HFFc6 (cell line): ENCODE measurements around the gene ECHDC1. TPM values are rescaled to one million over a fixed set of nuclear protein-coding genes. Genes with fewer than 3 reads are reported as not detected.
A peak's percentile ranks its signal among the peaks of the same experiment; 100 is the strongest.

Experiments
- DNase-seq: peaks from one replicate; pipeline ENCODE4 v3.0.0-alpha.2; 2018
- H3K27ac Mint-ChIP-seq: 2 replicates; pipeline ENCODE4 v1.8.0; 2020; ENCODE audit warnings: mild to moderate bottlenecking, mixed read lengths
- H3K27me3 Mint-ChIP-seq: 2 replicates; pipeline ENCODE4 v1.8.0; 2021; ENCODE audit warnings: mild to moderate bottlenecking, moderate library complexity, mixed read lengths; ENCODE audit not compliant: insufficient read depth
- H3K36me3 Mint-ChIP-seq: 2 replicates; pipeline ENCODE4 v1.8.0; 2021; ENCODE audit warnings: low read depth, mixed read lengths
- H3K4me1 Mint-ChIP-seq: 2 replicates; pipeline ENCODE4 v1.8.0; 2020; ENCODE audit warnings: low read depth, mixed read lengths
- H3K4me3 Mint-ChIP-seq: 2 replicates; pipeline ENCODE4 v1.8.0; 2020; ENCODE audit warnings: mild to moderate bottlenecking, moderate library complexity, mixed read lengths
- H3K9me3 Mint-ChIP-seq: 2 replicates; pipeline ENCODE4 v1.8.0; 2020; ENCODE audit warnings: mild to moderate bottlenecking, mixed read lengths
- total RNA-seq, 6 experiments: library from RNA; stranded (reverse); fragmentation: NEBNext Ultra II Directional; extraction: Animal tissue kit (Norgen Biotek cat#: 25700); gene quantifications; 2 replicates in 1 of 6; 3 replicates in 5 of 6; pipeline ENCODE4 v1.2.3, GENCODE V29; 2021
- TF ChIP-seq, protein P1 (sequence below): fragments of 200-600 bp; sonication (generic); IDR thresholded peaks from 2 replicates; pipeline ENCODE4 v1.5.0; 2021; ENCODE audit warnings: antibody characterized with exemption, mild to moderate bottlenecking

The ECHDC1 gene
- total RNA-seq, 6 experiments from 2014 or later, result 62.2 to 69.9 (median 65.9) TPM

DNA sequence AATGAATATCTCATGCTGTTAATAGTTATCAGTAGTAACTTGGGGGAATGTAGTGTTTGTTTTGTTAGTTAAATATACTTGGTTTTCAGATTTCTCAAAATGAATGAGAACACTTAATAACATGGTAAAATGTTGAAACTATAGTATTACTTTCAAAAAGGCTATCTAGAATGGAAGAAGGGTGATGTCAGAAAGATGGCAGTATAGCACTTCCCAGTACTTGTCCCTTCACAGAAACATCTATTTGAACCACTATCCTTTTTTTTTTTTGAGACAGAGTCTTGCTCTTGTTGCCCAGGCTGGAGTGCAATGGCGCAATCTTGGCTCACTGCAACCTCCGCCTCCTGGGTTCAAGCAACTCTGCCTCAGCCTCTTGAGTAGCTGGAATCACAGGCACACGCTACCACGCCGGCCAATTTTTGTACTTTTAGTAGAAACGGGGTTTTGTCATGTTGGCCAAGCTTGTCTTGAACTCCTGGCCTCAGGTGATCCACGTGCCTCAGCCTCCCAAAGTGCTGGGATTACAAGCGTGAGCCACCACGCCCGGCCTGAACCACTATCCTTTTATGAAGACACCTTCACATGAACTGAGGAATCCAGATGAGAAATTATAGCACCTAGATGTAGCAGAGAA is 4.7 kb upstream of the ECHDC1 start:
- no peaks in the 10 kb centered on the region; the same call in 1 of the 2 replicates for H3K27me3 Mint-ChIP-seq
- H3K36me3 Mint-ChIP-seq, result peaks cover 20% of the 10 kb centered on the region
- 0 out of 2 replicates have a peak, but pooled peaks cover 6% of the 10 kb centered on the region for H3K4me1 Mint-ChIP-seq
- DNase-seq, result no peak
- H3K9me3 Mint-ChIP-seq, result no peaks in the 10 kb centered on the region
- TF ChIP-seq, protein P1, sequence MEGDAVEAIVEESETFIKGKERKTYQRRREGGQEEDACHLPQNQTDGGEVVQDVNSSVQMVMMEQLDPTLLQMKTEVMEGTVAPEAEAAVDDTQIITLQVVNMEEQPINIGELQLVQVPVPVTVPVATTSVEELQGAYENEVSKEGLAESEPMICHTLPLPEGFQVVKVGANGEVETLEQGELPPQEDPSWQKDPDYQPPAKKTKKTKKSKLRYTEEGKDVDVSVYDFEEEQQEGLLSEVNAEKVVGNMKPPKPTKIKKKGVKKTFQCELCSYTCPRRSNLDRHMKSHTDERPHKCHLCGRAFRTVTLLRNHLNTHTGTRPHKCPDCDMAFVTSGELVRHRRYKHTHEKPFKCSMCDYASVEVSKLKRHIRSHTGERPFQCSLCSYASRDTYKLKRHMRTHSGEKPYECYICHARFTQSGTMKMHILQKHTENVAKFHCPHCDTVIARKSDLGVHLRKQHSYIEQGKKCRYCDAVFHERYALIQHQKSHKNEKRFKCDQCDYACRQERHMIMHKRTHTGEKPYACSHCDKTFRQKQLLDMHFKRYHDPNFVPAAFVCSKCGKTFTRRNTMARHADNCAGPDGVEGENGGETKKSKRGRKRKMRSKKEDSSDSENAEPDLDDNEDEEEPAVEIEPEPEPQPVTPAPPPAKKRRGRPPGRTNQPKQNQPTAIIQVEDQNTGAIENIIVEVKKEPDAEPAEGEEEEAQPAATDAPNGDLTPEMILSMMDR, result no peak
- H3K4me3 Mint-ChIP-seq, result no peak overlapping the region
- H3K27ac Mint-ChIP-seq, result no peak overlapping the region

DNA sequence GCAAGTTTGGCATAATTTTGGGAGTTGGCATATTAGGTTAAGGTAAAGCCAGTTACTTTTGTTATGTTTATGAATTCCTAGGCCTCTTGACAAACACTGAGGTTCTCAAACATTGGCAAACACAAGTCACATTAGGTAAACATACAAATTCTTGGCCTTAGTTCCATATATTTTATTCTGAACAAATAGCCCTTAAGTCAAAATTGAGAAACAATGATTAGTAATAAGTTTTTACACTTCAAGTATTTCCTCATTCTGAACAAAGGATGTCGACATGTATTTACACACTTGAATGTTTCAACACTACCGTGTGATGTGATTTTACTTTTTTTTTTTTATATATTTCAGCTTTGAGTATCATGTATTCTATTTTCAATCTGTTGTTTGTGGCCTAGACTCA is 3.8 kb upstream of the ECHDC1 start:
- Mint-ChIP-seq H3K9me3 (no peaks in the 10 kb centered on the region), H3K36me3 (peaks cover 20% of the 10 kb centered on the region), H3K27ac (no peak overlapping the region), H3K4me3 (no peak overlapping the region), H3K4me1 (0 out of 2 replicates have a peak, but pooled peaks cover 6% of the 10 kb centered on the region), H3K27me3 (no peaks in the 10 kb centered on the region; the same call in 1 of the 2 replicates)
- DNase-seq, result no peak
- TF ChIP-seq, protein P1, result no peak

DNA sequence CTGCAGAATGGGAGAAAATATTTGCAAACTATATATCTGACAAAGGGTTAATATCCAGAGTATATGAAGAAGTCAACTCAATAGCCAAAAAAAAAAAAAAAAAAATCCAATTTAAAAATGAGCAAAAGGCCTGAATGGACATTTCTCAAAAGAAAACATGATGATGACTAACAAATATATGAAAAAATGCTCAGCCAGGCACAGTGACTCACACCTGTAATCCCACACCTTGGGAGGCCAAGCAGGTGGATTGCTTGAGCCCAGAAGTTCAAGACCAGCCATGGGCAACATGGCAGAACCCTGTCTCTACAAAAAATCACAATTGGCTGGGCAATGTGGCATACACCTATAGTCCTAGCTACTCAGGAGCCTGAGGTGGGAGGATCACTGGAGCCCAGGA is 2.1 kb upstream of the ECHDC1 start:
- Mint-ChIP-seq H3K9me3 (no peaks in the 10 kb centered on the region), H3K4me3 (no peak overlapping the region), H3K4me1 (0 out of 2 replicates have a peak, but pooled peaks cover 6% of the 10 kb centered on the region), H3K27me3 (no peaks in the 10 kb centered on the region; the same call in 1 of the 2 replicates), H3K27ac (no peak overlapping the region), H3K36me3 (peaks cover 15% of the 10 kb centered on the region)
- DNase-seq, result no peak
- TF ChIP-seq, protein P1, result no peak

DNA sequence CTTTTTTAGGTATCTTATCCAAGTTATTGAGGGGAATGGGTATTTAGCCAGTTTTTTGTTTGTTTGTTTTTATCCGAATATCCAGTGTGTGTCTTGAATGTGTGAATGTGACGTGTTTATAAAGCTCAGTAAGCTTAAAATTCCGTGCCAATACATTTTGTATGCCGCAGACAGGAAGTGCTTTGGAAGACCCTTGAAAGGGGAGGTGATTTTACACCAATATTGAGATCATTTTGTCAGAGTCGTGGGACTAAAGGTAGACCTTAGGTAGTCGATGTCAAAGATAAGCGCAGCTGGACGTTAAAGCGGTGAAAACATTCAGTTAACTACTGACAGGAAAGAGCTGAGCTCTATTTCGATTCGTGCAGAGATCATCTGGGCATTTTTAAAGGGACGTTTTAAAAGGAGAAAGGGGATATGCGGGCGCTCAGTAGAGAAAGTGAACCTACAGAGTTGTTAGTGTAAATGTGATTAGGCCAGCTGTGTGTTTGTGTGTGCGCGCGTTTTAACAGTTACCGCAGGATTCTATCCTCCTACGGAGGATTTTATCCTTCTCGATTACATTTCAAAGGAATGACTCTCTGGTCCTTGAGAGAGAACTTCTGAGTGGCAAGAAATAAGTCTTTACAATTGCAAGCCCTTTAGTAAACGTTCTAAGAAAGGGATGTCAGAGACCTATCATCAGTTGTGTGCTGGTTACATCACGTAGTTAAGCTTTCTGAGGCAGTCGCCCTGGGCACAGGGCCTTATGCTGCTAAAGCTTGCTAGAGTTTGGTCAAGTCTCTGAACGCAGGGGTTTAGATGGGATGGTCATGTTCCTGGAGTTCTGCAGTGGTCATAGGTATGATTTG is 625 bp upstream of the ECHDC1 start:
- H3K36me3 Mint-ChIP-seq, result peaks cover 8% of the 10 kb centered on the region; the same call in 1 of the 2 replicates
- peaks cover 9% of the 10 kb centered on the region; the same call in 1 of the 2 replicates for H3K4me1 Mint-ChIP-seq
- no peak overlapping the region for H3K27ac Mint-ChIP-seq
- TF ChIP-seq, protein P1, result no peak
- H3K9me3 Mint-ChIP-seq, result no peaks in the 10 kb centered on the region
- H3K4me3 Mint-ChIP-seq, result no peak overlapping the region
- no peaks in the 10 kb centered on the region for H3K27me3 Mint-ChIP-seq
- DNase-seq, result no peak

DNA sequence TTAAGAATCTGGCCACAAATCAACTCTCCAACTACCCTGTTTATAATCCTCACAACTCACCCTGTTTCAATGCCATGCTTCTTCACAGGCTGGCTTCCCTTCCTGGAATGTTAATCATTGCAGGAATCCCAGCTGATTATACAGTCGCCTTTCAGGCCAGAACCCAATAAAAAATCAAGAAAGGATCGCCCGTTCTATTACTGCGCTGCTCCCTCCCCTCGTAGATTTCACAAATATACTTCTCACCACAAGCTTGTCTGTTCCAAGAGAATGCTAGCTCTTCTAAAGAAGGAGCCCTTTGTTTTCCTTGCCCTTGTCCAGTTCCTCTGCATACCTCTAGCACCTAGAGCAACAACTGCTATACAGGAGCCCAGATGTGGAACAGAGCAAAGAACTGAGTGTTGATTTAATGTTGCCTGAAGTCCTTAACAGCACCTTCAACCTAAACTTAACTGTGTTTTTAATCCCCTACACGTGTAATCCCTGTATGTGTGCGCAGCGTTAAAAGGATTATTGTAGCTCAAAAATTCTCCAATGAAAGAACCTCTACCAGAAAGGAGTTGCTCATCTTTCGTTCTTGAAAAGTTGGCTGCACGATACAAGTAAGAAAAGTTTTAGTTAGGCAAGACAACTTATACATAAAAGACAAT is 988 bp downstream of the ECHDC1 start:
- DNase-seq, result peak; percentile 58
- no peaks in the 10 kb centered on the region for H3K27me3 Mint-ChIP-seq
- H3K4me3 Mint-ChIP-seq, result no peak overlapping the region
- H3K27ac Mint-ChIP-seq, result no peak overlapping the region
- peaks cover 17% of the 10 kb centered on the region; the same call in 1 of the 2 replicates for H3K4me1 Mint-ChIP-seq
- TF ChIP-seq, protein P1, result no peak
- peaks cover 8% of the 10 kb centered on the region; the same call in 1 of the 2 replicates for H3K36me3 Mint-ChIP-seq
- H3K9me3 Mint-ChIP-seq, result no peaks in the 10 kb centered on the region
